HCT116 (cell line): ENCODE measurements around the gene SDK1. TPM values are rescaled to one million over a fixed set of nuclear protein-coding genes. Genes with fewer than 3 reads are reported as not detected.

ENCODE experiments used
- ATAC-seq: fragments of 200-7000 bp; cut with Tn5 transposase; 2 replicates; pipeline ENCODE4 v1.9.1; 2020; ENCODE audit warnings: mild to moderate bottlenecking, moderate library complexity
- BruUV-seq: library from RNA; stranded (reverse); fragments of 400-500 nt; replicated peaks from 2 replicates; lab custom pipeline; 2021; lab: Mats Ljungman, UMichigan
- CTCF ChIA-PET: fragments of 300-600 bp; sonication (Branson Sonifier 250); formaldehyde crosslinking; loops from one replicate; lab custom pipeline; 2021; ENCODE audit warnings: antibody characterized with exemption; lab: Charles Lee
- POLR2A ChIA-PET: fragments of 300-600, 350-600 bp; sonication (Branson Sonifier 250); formaldehyde crosslinking; loops from one replicate; lab custom pipeline; 2021; ENCODE audit warnings: antibody characterized with exemption; lab: Charles Lee
- RAD21 ChIA-PET, 2 experiments: fragments of 300-600 bp; sonication (Branson Sonifier 250); formaldehyde crosslinking; loops; one replicate each; lab custom pipeline; 2023; ENCODE audit warnings: low total read pairs in 2 of 2; ENCODE audit not compliant: uncharacterized antibody in 2 of 2, unreplicated experiment in 2 of 2, low non-redundant PET in 1 of 2; lab: Charles Lee
- DNase-seq: peaks from one replicate; pipeline ENCODE4 v3.0.0-alpha.2; 2010; ENCODE audit warnings: low read depth, low spot score
- H2AFZ ChIP-seq: fragments of 200-600 bp; shearing (Covaris generic), sonication (generic); 2 replicates; pipeline ENCODE4 v1.6.1; 2017; ENCODE audit warnings: low read depth, mixed run types, mixed read lengths, antibody characterized with exemption, low read length; ENCODE audit not compliant: poor library complexity, severe bottlenecking
- H3K27ac ChIP-seq: 2 replicates; pipeline ENCODE4 v1.5.1; 2012; ENCODE audit warnings: low read depth, low read length
- H3K27me3 ChIP-seq: fragments of 200-600 bp; sonication (generic); 2 replicates; pipeline ENCODE4 v1.6.1; 2016; ENCODE audit warnings: mixed run types, low read length, mixed read lengths; ENCODE audit not compliant: insufficient read depth
- H3K36me3 ChIP-seq, 2 experiments: fragments of 200-500 bp in 1 of 2; fragments of 200-600 bp in 1 of 2; sonication (Bioruptor generic) in 1 of 2; sonication (generic) in 1 of 2; 2 replicates each; pipeline versions ENCODE4 v1.5.1 to v1.6.1; 2014 to 2016; ENCODE audit warnings: low read length in 2 of 2, inconsistent platforms in 1 of 2, mixed read lengths in 1 of 2, mixed run types in 1 of 2; ENCODE audit not compliant: insufficient read depth in 2 of 2, control insufficient read depth in 1 of 2
- H3K4me1 ChIP-seq, 2 experiments: fragments of 200-600 bp in 1 of 2; sonication (generic) in 1 of 2; 2 replicates each; pipeline versions ENCODE4 v1.5.1 to v1.6.1; 2012 to 2017; ENCODE audit warnings: low read length in 2 of 2, inconsistent platforms in 1 of 2, mild to moderate bottlenecking in 1 of 2, mixed read lengths in 1 of 2, mixed run types in 1 of 2, moderate library complexity in 1 of 2; ENCODE audit not compliant: insufficient read depth in 2 of 2, control insufficient read depth in 1 of 2
- H3K4me2 ChIP-seq: fragments of 200-600 bp; sonication (generic); 2 replicates; pipeline ENCODE4 v1.6.1; 2017; ENCODE audit warnings: mixed run types, low read length, mixed read lengths
- H3K4me3 ChIP-seq, 2 experiments: fragments of 200-600 bp in 1 of 2; sonication (generic) in 1 of 2; replicated peaks in 1 of 2; 2 replicates each; pipeline ENCODE4 v1.5.1; 2011 to 2016; ENCODE audit warnings: low read length in 2 of 2, control low read depth in 1 of 2, low read depth in 1 of 2, mild to moderate bottlenecking in 1 of 2, mixed read lengths in 1 of 2, mixed run types in 1 of 2
- H3K79me2 ChIP-seq: fragments of 200-600 bp; sonication (generic); 2 replicates; pipeline ENCODE4 v1.6.1; 2017; ENCODE audit warnings: mild to moderate bottlenecking, mixed run types, low read length, moderate library complexity, mixed read lengths; ENCODE audit not compliant: insufficient read depth
- H3K9ac ChIP-seq: fragments of 200-600 bp; sonication (generic); 2 replicates; pipeline ENCODE4 v1.6.1; 2016; ENCODE audit warnings: low read length, mixed read lengths
- H3K9me2 ChIP-seq: fragments of 200-600 bp; sonication (generic), shearing (Covaris generic); 2 replicates; pipeline ENCODE4 v1.6.1; 2017; ENCODE audit warnings: mixed run types, mild to moderate bottlenecking, moderate library complexity; ENCODE audit not compliant: insufficient read depth
- H3K9me3 ChIP-seq, 2 experiments: fragments of 200-500 bp in 1 of 2; fragments of 200-600 bp in 1 of 2; sonication (Bioruptor generic) in 1 of 2; sonication (generic) in 1 of 2; 2 replicates each; pipeline ENCODE4 v1.6.1; 2014 to 2017; ENCODE audit warnings: low read length in 2 of 2, mixed read lengths in 2 of 2, inconsistent platforms in 1 of 2, low read depth in 1 of 2, mild to moderate bottlenecking in 1 of 2, mixed run types in 1 of 2, moderate library complexity in 1 of 2; ENCODE audit not compliant: control insufficient read depth in 1 of 2, insufficient read depth in 1 of 2
- H4K20me1 ChIP-seq: fragments of 200-600 bp; sonication (generic), shearing (Covaris generic); 2 replicates; pipeline ENCODE4 v1.6.1; 2017; ENCODE audit warnings: mixed run types, mild to moderate bottlenecking, moderate library complexity; ENCODE audit not compliant: insufficient read depth
- EGR1 ChIP-seq: IDR thresholded peaks from 2 replicates; pipeline ENCODE4 v1.6.1; 2012; ENCODE audit warnings: low read depth
- POLR2AphosphoS5 ChIP-seq: IDR thresholded peaks from 2 replicates; pipeline ENCODE4 v1.6.1; 2011; ENCODE audit warnings: mild to moderate bottlenecking, low read depth, low read length, moderate library complexity
- SP1 ChIP-seq: IDR thresholded peaks from 2 replicates; pipeline ENCODE4 v1.6.1; 2012; ENCODE audit warnings: low read depth
- intact Hi-C: fragments of 100-400 bp; cut with micrococcal nuclease; formaldehyde crosslinking; loops from 2 replicates; pipeline ENCODE4 v1.10.0; 2022
- total RNA-seq: library from RNA; stranded (reverse); gene quantifications from one replicate; pipeline ENCODE4 v1.2.1, GENCODE V29; 2021; ENCODE audit not compliant: unreplicated experiment

SDK1 gene
- total RNA-seq, 1 experiment from 2014 or later, result 0.05 TPM

DNA sequence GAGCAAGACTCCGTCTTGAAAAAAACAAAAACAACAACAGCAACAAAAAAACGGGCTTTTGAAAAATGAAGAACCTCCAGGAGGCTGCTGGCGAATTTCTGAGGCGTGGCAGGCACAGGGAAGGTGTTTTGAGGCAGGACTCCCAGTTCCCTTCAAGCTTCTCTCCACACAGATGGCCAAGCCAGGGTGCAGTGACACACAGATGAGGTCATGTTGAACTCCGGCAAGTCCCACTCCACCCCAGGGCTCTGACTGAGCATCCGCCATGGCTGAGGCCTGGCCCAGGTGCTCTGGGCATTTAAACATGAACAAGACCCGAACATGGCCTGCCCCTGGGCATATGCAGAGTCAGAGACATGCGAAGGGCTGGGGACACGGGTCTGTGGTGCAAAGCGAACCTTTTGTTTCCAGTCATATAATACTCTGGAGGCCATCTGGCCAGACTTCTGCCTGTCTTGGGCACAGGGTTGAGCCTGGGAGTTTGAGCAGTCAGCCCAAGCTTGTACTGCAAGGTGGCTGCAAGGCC, 866.4 kb downstream of the SDK1 start:
- Histone ChIP-seq H3K36me3 (no peaks in the 10 kb centered on the region), H2AFZ (no peak overlapping the region), H3K9me3 (no peaks in the 10 kb centered on the region), H3K9me2 (no peaks in the 10 kb centered on the region), H3K27ac (no peak overlapping the region), H3K27me3 (no peaks in the 10 kb centered on the region), H4K20me1 (no peaks in the 10 kb centered on the region), H3K4me1 (peaks cover 0 to 9% of the 10 kb centered on the region in 2 experiments; a peak in 1 of 4 replicates), H3K9ac (no peak overlapping the region), H3K4me3 (no peak overlapping the region), H3K4me2 (no peak overlapping the region), H3K79me2 (no peaks in the 10 kb centered on the region)
- ChIA-PET POLR2A (no interaction called here), RAD21 (no interaction called here), CTCF (no interaction called here)
- TF ChIP-seq EGR1 (no peak), POLR2AphosphoS5 (no peak)
- BruUV-seq, result no TSS peak
- intact Hi-C loops, result no loop called here
- ATAC-seq (no peak), DNase-seq (no peak)

DNA sequence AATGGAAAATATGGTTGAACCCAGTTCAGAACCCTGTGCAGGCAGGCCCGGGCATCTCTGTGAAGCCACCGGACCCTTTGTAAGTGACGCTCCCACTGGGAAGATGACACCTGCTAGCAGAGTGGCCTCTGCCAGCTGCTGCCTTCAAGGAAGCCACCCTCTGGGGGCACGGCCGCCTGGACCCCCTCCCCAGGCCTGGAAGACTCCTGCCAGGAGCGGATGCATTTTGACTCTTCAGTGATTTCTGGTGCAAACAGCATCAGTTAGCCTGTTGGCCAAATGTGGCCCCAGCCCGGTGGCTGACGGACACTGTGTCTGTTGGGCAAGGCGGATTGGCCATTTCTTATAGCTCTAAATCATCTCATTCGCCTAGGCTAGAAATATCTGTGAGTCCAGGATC, 867.0 kb downstream of the SDK1 start:
- no peaks in the 10 kb centered on the region for H3K9me2 ChIP-seq
- H3K4me3 ChIP-seq, result no peak overlapping the region
- ChIA-PET RAD21 (no interaction called here), CTCF (no interaction called here), POLR2A (no interaction called here)
- intact Hi-C loops, result no loop called here
- H3K79me2 ChIP-seq, result no peaks in the 10 kb centered on the region
- no peaks in the 10 kb centered on the region for H3K27me3 ChIP-seq
- H3K9ac ChIP-seq, result no peak overlapping the region
- DNase-seq (no peak), ATAC-seq (no peak)
- no peaks in the 10 kb centered on the region for H3K36me3 ChIP-seq
- H3K27ac ChIP-seq, result no peak overlapping the region
- TF ChIP-seq SP1, result no peak
- no peaks in the 10 kb centered on the region for H4K20me1 ChIP-seq
- BruUV-seq, result no TSS peak
- H3K9me3 ChIP-seq, result no peaks in the 10 kb centered on the region
- no peak overlapping the region for H3K4me2 ChIP-seq
- no peak overlapping the region for H2AFZ ChIP-seq
- H3K4me1 ChIP-seq, result peaks cover 0 to 9% of the 10 kb centered on the region in 2 experiments; a peak in 1 of 4 replicates
